Spleen (tissue), 7 donors: ENCODE data around the gene NRG3.

ENCODE experiments used
- CTCF ChIP-seq, 11 experiments: fragments of 200-600 bp in 7 of 11; fragments of 450-650 bp in 4 of 11; sonication (generic) in 4 of 11; IDR thresholded peaks in 8 of 11; conservative IDR thresholded peaks in 3 of 11; 1 replicate in 7 of 11; 2 replicates in 4 of 11; pipeline versions ENCODE4 v1.4.0 to v1.8.0; 2016 to 2021; ENCODE audit warnings: antibody characterized with exemption in 11 of 11, inconsistent platforms in 4 of 11, mild to moderate bottlenecking in 1 of 11
- POLR2A ChIP-seq, 3 donors: fragments of 450-650 bp; IDR thresholded peaks; one replicate each; pipeline ENCODE4 v1.5.1; 2017; ENCODE audit warnings: antibody characterized with exemption in 3 of 3, mild to moderate bottlenecking in 1 of 3
- POLR2AphosphoS5 ChIP-seq, 3 donors: sonication (generic); formaldehyde crosslinking; IDR thresholded peaks; one replicate each; pipeline ENCODE4 v1.5.1; 2017; ENCODE audit warnings: antibody characterized with exemption in 3 of 3
- donor health status: DM: no; HTN: no; CAD: no; lungs with moderate emphysema.
- donor health status: DM: no; HTN: no; CAD: no.
- donor health status: DM: no; HTN: no; CAD: no.

- no peak for TF ChIP-seq CTCF (IDR thresholded peaks at IDR 0.05 in 8 of 11, conservative IDR thresholded peaks at IDR 0.05 in 3 of 11)
- no peak for TF ChIP-seq POLR2A (IDR thresholded peaks at IDR 0.05)
- TF ChIP-seq POLR2AphosphoS5 (IDR thresholded peaks at IDR 0.05): no peak
Measured at GRCh38 chr10:82535457-82535856, 660.5 kb downstream of the NRG3 start.
